ENCODE measurements around the gene ALDH5A1. TPM values are rescaled to one million over a fixed set of nuclear protein-coding genes. Genes with fewer than 3 reads are reported as not detected.
A peak's percentile ranks its signal among the peaks of the same experiment; 100 is the strongest.

The ALDH5A1 gene
- total RNA-seq, 1 experiment from 2014 or later: 19.1 TPM

DNA sequence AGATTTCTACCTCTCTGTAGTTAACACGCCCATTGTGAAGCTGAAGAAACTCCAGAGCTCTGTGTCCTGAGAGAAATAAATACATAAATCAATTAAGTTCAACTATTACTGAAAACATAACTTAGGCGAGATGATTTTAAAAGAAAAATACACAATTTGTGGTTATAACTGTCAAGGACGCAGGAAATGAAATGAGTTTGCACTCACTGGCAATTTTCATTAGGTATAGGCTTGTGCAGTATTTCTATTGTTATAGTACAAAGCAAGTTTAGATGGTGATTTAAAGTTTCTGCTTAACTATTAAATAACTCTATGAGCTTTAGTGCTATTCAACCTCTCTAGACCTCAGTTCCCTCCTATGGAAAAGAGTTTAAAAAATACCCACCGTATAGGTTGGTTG, 8.7 kb upstream of the ALDH5A1 start:
- POLR2A ChIA-PET (ENCODE audit: unreplicated experiment): no interaction called here
- H4K20me1 ChIP-seq (ENCODE audit: insufficient read depth): no peaks in the 10 kb centered on the region
- H3K79me2 ChIP-seq (ENCODE audit: low read depth): no peaks in the 10 kb centered on the region
- H2AFZ ChIP-seq: no peak overlapping the region
- H3K9me2 ChIP-seq (ENCODE audit: insufficient read depth): no peaks in the 10 kb centered on the region; the same call in 1 of the 2 replicates
- no TSS peak for BruUV-seq (replicated peaks)
- no peaks in the 10 kb centered on the region for H3K9me3 ChIP-seq (ENCODE audit: insufficient read depth, low read depth)
- TF ChIP-seq, protein P1, sequence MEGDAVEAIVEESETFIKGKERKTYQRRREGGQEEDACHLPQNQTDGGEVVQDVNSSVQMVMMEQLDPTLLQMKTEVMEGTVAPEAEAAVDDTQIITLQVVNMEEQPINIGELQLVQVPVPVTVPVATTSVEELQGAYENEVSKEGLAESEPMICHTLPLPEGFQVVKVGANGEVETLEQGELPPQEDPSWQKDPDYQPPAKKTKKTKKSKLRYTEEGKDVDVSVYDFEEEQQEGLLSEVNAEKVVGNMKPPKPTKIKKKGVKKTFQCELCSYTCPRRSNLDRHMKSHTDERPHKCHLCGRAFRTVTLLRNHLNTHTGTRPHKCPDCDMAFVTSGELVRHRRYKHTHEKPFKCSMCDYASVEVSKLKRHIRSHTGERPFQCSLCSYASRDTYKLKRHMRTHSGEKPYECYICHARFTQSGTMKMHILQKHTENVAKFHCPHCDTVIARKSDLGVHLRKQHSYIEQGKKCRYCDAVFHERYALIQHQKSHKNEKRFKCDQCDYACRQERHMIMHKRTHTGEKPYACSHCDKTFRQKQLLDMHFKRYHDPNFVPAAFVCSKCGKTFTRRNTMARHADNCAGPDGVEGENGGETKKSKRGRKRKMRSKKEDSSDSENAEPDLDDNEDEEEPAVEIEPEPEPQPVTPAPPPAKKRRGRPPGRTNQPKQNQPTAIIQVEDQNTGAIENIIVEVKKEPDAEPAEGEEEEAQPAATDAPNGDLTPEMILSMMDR (conservative IDR thresholded peaks at IDR 0.05): no peak
- TF ChIP-seq EZH2 (IDR thresholded peaks at IDR 0.05; ENCODE audit: low read depth): no peak
- intact Hi-C loops (cut with micrococcal nuclease; ENCODE audit: unreplicated experiment): no loop called here
- H3K4me2 ChIP-seq: no peak overlapping the region
- CTCF ChIA-PET: no interaction called here
- H3F3A ChIP-seq (ENCODE audit: insufficient read depth, low read depth): peaks cover 23% of the 10 kb centered on the region
- H3K27me3 ChIP-seq (ENCODE audit: insufficient read depth, low read depth): no peaks in the 10 kb centered on the region
- no peak for DNase-seq
- no peak overlapping the region for H3K27ac ChIP-seq
- H3K4me3 ChIP-seq: no peak overlapping the region
- peaks cover 29% of the 10 kb centered on the region for H3K4me1 ChIP-seq (replicated peaks; ENCODE audit: insufficient read depth)
- H3K36me3 ChIP-seq (ENCODE audit: low read depth): no peaks in the 10 kb centered on the region

DNA sequence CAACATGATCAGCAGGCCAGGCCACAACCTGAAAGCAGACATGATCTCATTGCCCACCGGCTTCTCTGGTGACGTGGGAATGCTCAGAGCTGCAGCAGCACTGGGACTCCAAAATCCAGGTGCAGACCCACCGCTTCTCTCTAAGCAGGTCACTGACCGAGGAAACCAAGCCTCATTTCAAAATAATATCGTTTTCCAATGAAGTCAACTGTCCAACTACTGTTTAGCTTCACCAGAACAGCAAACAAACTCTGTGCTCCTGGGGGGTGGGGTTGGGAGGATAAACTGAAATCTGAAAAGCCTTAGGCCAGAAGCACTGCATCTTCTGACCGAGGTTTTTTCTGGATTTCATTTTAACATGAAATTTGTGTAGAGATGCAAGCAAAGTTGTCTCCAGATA, 5.3 kb upstream of the ALDH5A1 start, which contains the start of gene GPLD1:
GPLD1 (minus strand) TSS at position 109 of the 400 bp plus-strand sequence; CDS start at position 42, 67 bp downstream.
- H3K9me2 ChIP-seq (ENCODE audit: insufficient read depth): no peaks in the 10 kb centered on the region; the same call in 1 of the 2 replicates
- no peaks in the 10 kb centered on the region for H3K36me3 ChIP-seq (ENCODE audit: low read depth)
- BruUV-seq (replicated peaks): no TSS peak
- H3F3A ChIP-seq (ENCODE audit: insufficient read depth, low read depth): peaks cover 29% of the 10 kb centered on the region
- H3K4me2 ChIP-seq: peak within 1 kb of the TSS; percentile 25; the same call in 1 of the 2 replicates
- H3K27ac ChIP-seq: peak within 1 kb of the TSS; percentile 47
- no peak for TF ChIP-seq EZH2 (IDR thresholded peaks at IDR 0.05; ENCODE audit: low read depth)
- TF ChIP-seq, protein P1 (conservative IDR thresholded peaks at IDR 0.05): no peak
- H3K79me2 ChIP-seq (ENCODE audit: low read depth): no peaks in the 10 kb centered on the region
- intact Hi-C loops (cut with micrococcal nuclease; ENCODE audit: unreplicated experiment): no loop called here
- no peak within 1 kb of the TSS for H3K4me3 ChIP-seq
- H4K20me1 ChIP-seq (ENCODE audit: insufficient read depth): no peaks in the 10 kb centered on the region
- no peaks in the 10 kb centered on the region for H3K27me3 ChIP-seq (ENCODE audit: insufficient read depth, low read depth)
- no peaks in the 10 kb centered on the region for H3K9me3 ChIP-seq (ENCODE audit: insufficient read depth, low read depth)
- H3K4me1 ChIP-seq (replicated peaks; ENCODE audit: insufficient read depth): peaks cover 35% of the 10 kb centered on the region
- POLR2A ChIA-PET (ENCODE audit: unreplicated experiment): no interaction called here
- DNase-seq: no peak
- no peak within 1 kb of the TSS for H2AFZ ChIP-seq
- CTCF ChIA-PET: interaction anchor here (0.7 kb wide), 1 partner anchor 15 kb away, joined by 4 read pairs; no protein-coding TSS in a partner anchor

DNA sequence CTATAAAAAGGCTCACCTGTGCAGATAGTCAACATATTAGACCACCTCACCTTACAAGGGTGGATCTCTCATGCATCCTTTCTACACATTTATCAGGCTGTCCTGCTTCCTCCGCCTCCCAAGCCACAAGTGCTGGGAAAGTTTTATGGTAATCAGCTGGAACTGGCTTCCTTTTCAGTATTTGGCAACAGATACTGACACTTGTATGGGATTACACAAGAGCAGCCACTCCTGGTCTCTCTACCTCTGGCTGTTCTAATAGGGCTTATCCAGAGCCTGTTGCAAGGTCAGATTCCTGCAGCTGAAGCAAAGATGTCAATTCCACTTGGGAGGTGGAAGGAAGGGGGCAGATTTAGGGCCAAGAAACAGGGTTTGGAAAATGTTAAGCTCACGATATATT, 4.9 kb upstream of the ALDH5A1 start:
- intact Hi-C loops (cut with micrococcal nuclease; ENCODE audit: unreplicated experiment): no loop called here
- H3K79me2 ChIP-seq (ENCODE audit: low read depth): no peaks in the 10 kb centered on the region
- peak overlapping the region; percentile 47 for H3K27ac ChIP-seq
- CTCF ChIA-PET: interaction anchor here (0.7 kb wide), 1 partner anchor 15 kb away, joined by 4 read pairs; no protein-coding TSS in a partner anchor
- peaks cover 31% of the 10 kb centered on the region for H3K4me1 ChIP-seq (replicated peaks; ENCODE audit: insufficient read depth)
- POLR2A ChIA-PET (ENCODE audit: unreplicated experiment): interaction anchor here (0.6 kb wide), 1 partner anchor 10 kb away, joined by 4 read pairs; no protein-coding TSS in a partner anchor
- peak overlapping the region; percentile 25; the same call in 1 of the 2 replicates for H3K4me2 ChIP-seq
- H3K4me3 ChIP-seq: no peak overlapping the region
- H3K9me2 ChIP-seq (ENCODE audit: insufficient read depth): no peaks in the 10 kb centered on the region; the same call in 1 of the 2 replicates
- BruUV-seq (replicated peaks): no TSS peak
- no peak overlapping the region for H2AFZ ChIP-seq
- no peaks in the 10 kb centered on the region for H3K9me3 ChIP-seq (ENCODE audit: insufficient read depth, low read depth)
- H3F3A ChIP-seq (ENCODE audit: insufficient read depth, low read depth): peaks cover 27% of the 10 kb centered on the region
- no peaks in the 10 kb centered on the region for H3K36me3 ChIP-seq (ENCODE audit: low read depth)
- H3K27me3 ChIP-seq (ENCODE audit: insufficient read depth, low read depth): no peaks in the 10 kb centered on the region
- H4K20me1 ChIP-seq (ENCODE audit: insufficient read depth): no peaks in the 10 kb centered on the region
- DNase-seq: peak in 1 of 2 experiments; percentile 79
- TF ChIP-seq, protein P1 (conservative IDR thresholded peaks at IDR 0.05): no peak
- no peak for TF ChIP-seq EZH2 (IDR thresholded peaks at IDR 0.05; ENCODE audit: low read depth)
